GM23338 (cell line): ENCODE results near the gene PTPN6. TPM values are rescaled to one million over a fixed set of nuclear protein-coding genes. Genes with fewer than 3 reads are reported as not detected.
A peak's percentile ranks its signal among the peaks of the same experiment; 100 is the strongest.

Source experiments
- ATAC-seq: fragments of 200-7000 bp; cut with Tn5 transposase; 3 replicates; pipeline ENCODE4 v1.9.1; 2020
- DNase-seq: peaks from one replicate; pipeline ENCODE4 v3.0.0-alpha.2; 2015; ENCODE audit warnings: low spot score
- H2AFZ ChIP-seq: fragments of 200-600 bp; sonication (generic); 2 replicates; pipeline ENCODE4 v1.8.0; 2016; ENCODE audit warnings: antibody characterized with exemption, mild to moderate bottlenecking, moderate library complexity
- H3F3A ChIP-seq: fragments of 200-600 bp; sonication (generic); replicated peaks from 2 replicates; pipeline ENCODE4 v1.8.0; 2017; ENCODE audit warnings: antibody characterized with exemption, mixed run types, low read depth
- H3K27ac ChIP-seq: fragments of 200-600 bp; sonication (generic); 2 replicates; pipeline ENCODE4 v1.6.1; 2016; ENCODE audit warnings: low read depth
- H3K27me3 ChIP-seq: fragments of 200-600 bp; sonication (generic); 2 replicates; pipeline ENCODE4 v1.8.0; 2016; ENCODE audit warnings: mild to moderate bottlenecking, mixed run types, moderate library complexity; ENCODE audit not compliant: insufficient read depth
- H3K36me3 ChIP-seq: fragments of 200-600 bp; sonication (generic); 2 replicates; pipeline ENCODE4 v1.8.0; 2016; ENCODE audit warnings: mild to moderate bottlenecking; ENCODE audit not compliant: insufficient read depth
- H3K4me1 ChIP-seq: fragments of 200-600 bp; sonication (generic); 2 replicates; pipeline ENCODE4 v1.8.0; 2016; ENCODE audit warnings: mild to moderate bottlenecking, moderate library complexity; ENCODE audit not compliant: insufficient read depth
- H3K4me2 ChIP-seq: fragments of 200-600 bp; sonication (generic); 2 replicates; pipeline ENCODE4 v1.7.1; 2017; ENCODE audit warnings: mixed run types
- H3K4me3 ChIP-seq: fragments of 200-600 bp; sonication (generic); 2 replicates; pipeline ENCODE4 v1.6.1; 2016; ENCODE audit warnings: mixed run types
- H3K79me2 ChIP-seq: fragments of 200-600 bp; sonication (generic); replicated peaks from 2 replicates; pipeline ENCODE4 v1.8.0; 2017; ENCODE audit warnings: mild to moderate bottlenecking; ENCODE audit not compliant: insufficient read depth
- H3K9me2 ChIP-seq: fragments of 200-600 bp; sonication (generic); 2 replicates; pipeline ENCODE4 v1.8.0; 2017; ENCODE audit not compliant: insufficient read depth
- H4K20me1 ChIP-seq: fragments of 200-600 bp; sonication (generic); replicated peaks from 2 replicates; pipeline ENCODE4 v1.8.0; 2017; ENCODE audit warnings: mild to moderate bottlenecking; ENCODE audit not compliant: insufficient read depth
- H3K27ac Mint-ChIP-seq: 2 replicates; pipeline ENCODE4 v1.8.0; 2020; ENCODE audit warnings: inconsistent platforms, mild to moderate bottlenecking, moderate library complexity, mixed read lengths
- H3K27me3 Mint-ChIP-seq: 3 replicates; pipeline ENCODE4 v1.8.0; 2022; ENCODE audit warnings: low read depth, mild to moderate bottlenecking, moderate library complexity, mixed read lengths, inconsistent platforms; ENCODE audit not compliant: insufficient read depth, poor library complexity
- H3K36me3 Mint-ChIP-seq: 3 replicates; pipeline ENCODE4 v1.8.0; 2021; ENCODE audit warnings: low read depth, mild to moderate bottlenecking, inconsistent platforms, moderate library complexity, mixed read lengths
- H3K4me1 Mint-ChIP-seq: 3 replicates; pipeline ENCODE4 v1.8.0; 2020; ENCODE audit warnings: mild to moderate bottlenecking, inconsistent platforms, mixed read lengths
- H3K4me3 Mint-ChIP-seq: 3 replicates; pipeline ENCODE4 v1.8.0; 2021; ENCODE audit warnings: moderate library complexity, mild to moderate bottlenecking, inconsistent platforms, mixed read lengths
- H3K9me3 Mint-ChIP-seq: 3 replicates; pipeline ENCODE4 v1.8.0; 2020; ENCODE audit warnings: moderate library complexity, mild to moderate bottlenecking, inconsistent platforms, mixed read lengths
- CREB1 ChIP-seq: fragments of 250-450 bp; sonication (Bioruptor Pico); IDR thresholded peaks from 2 replicates; pipeline ENCODE4 v1.5.0; 2020; ENCODE audit warnings: low read depth, mild to moderate bottlenecking, moderate library complexity
- CTCF ChIP-seq, 2 experiments: fragments of 200-600 bp in 1 of 2; sonication (generic) in 1 of 2; conservative IDR thresholded peaks; 2 replicates each; pipeline versions ENCODE4 v1.5.1 to v1.6.1; 2016 to 2017; ENCODE audit warnings: antibody characterized with exemption in 2 of 2, low read depth in 2 of 2, mild to moderate bottlenecking in 2 of 2, moderate library complexity in 1 of 2
- ETS1 ChIP-seq: IDR thresholded peaks from 2 replicates; pipeline ENCODE4 v1.6.1; 2016; ENCODE audit warnings: antibody characterized with exemption
- NANOG ChIP-seq: IDR thresholded peaks from 2 replicates; pipeline ENCODE4 v1.6.1; 2016; ENCODE audit warnings: antibody characterized with exemption, borderline replicate concordance
- STAT1 ChIP-seq: IDR thresholded peaks from one replicate; pipeline ENCODE4 v1.6.1; 2016; ENCODE audit warnings: antibody characterized with exemption; ENCODE audit not compliant: unreplicated experiment
- ZNF114 ChIP-seq: fragments of 250-450 bp; sonication (Bioruptor Pico); IDR thresholded peaks from 2 replicates; pipeline ENCODE4 v1.5.0; 2020; ENCODE audit warnings: mild to moderate bottlenecking, moderate library complexity
- ZNF331 ChIP-seq: fragments of 250-450 bp; sonication (Bioruptor Pico); IDR thresholded peaks from 2 replicates; pipeline ENCODE4 v1.5.0; 2020; ENCODE audit warnings: low read depth, mild to moderate bottlenecking, moderate library complexity
- polyA plus RNA-seq: library from polyadenylated mRNA; unstranded; fragments of >200 nt; fragmentation: Nextera tagmentation; extraction: Ambion mirVana; gene quantifications from 2 replicates; pipeline ENCODE4 v1.2.1, GENCODE V29; 2016
- total RNA-seq: library from RNA; depleted of rRNA; stranded (reverse); fragments of >200 nt; shearing (Covaris generic); gene quantifications from 2 replicates; pipeline ENCODE4 v1.2.3, GENCODE V29; 2014

Gene PTPN6
- total and polyA plus RNA-seq, 2 experiments from 2014 or later = 25.3 to 35.4 TPM

GRCh38 chr12:6950401-6950801 lies 755 bp upstream of the PTPN6 start:
- H3K4me3 ChIP-seq = no peak overlapping the region
- no peaks in the 10 kb centered on the region for H3K36me3 ChIP-seq
- H3K79me2 ChIP-seq = no peaks in the 10 kb centered on the region
- no peaks in the 10 kb centered on the region for H3K27me3 ChIP-seq
- Mint-ChIP-seq H3K27me3 (peaks cover 33% of the 10 kb centered on the region), H3K27ac (no peak overlapping the region), H3K4me3 (no peak overlapping the region), H3K36me3 (no peaks in the 10 kb centered on the region), H3K9me3 (no peaks in the 10 kb centered on the region), H3K4me1 (peaks cover 44% of the 10 kb centered on the region)
- H3K4me1 ChIP-seq = peaks cover 23% of the 10 kb centered on the region
- DNase-seq (no peak), ATAC-seq (no peak)
- no peak overlapping the region for H3K4me2 ChIP-seq
- no peak overlapping the region for H3K27ac ChIP-seq
- H2AFZ ChIP-seq = no peak overlapping the region
- no peaks in the 10 kb centered on the region for H3K9me2 ChIP-seq
- no peaks in the 10 kb centered on the region for H4K20me1 ChIP-seq
- H3F3A ChIP-seq = peaks cover 14% of the 10 kb centered on the region
- peak; percentile 16 to 25; a peak in 1 of 4 replicates for TF ChIP-seq CTCF (conservative IDR thresholded peaks at IDR 0.05; ENCODE audit: low read depth in 2 of 2)
- TF ChIP-seq STAT1 = no peak

- H3K4me1 Mint-ChIP-seq = peaks cover 35% of the 10 kb centered on the region
- no peak overlapping the region for H3K27ac Mint-ChIP-seq
- Histone ChIP-seq H2AFZ (no peak overlapping the region), H3K27me3 (no peaks in the 10 kb centered on the region), H3K4me3 (no peak overlapping the region), H3K79me2 (no peaks in the 10 kb centered on the region), H3K36me3 (no peaks in the 10 kb centered on the region), H3K4me2 (no peak overlapping the region), H4K20me1 (no peaks in the 10 kb centered on the region), H3K4me1 (peaks cover 18% of the 10 kb centered on the region), H3K9me2 (no peaks in the 10 kb centered on the region), H3F3A (peaks cover 8% of the 10 kb centered on the region; the same call in 1 of the 2 replicates), H3K27ac (no peak overlapping the region)
- H3K9me3 Mint-ChIP-seq = no peaks in the 10 kb centered on the region
- DNase-seq (no peak), ATAC-seq (no peak)
- peaks cover 26% of the 10 kb centered on the region for H3K27me3 Mint-ChIP-seq
- no peaks in the 10 kb centered on the region for H3K36me3 Mint-ChIP-seq
- TF ChIP-seq STAT1 (no peak), CREB1 (no peak), ZNF331 (CRISPR knock-in tag) (no peak), ZNF114 (CRISPR knock-in tag) (no peak), CTCF (conservative IDR thresholded peaks at IDR 0.05; ENCODE audit: low read depth in 2 of 2) (no peak), ETS1 (no peak), NANOG (no peak)
- H3K4me3 Mint-ChIP-seq = no peak overlapping the region
Observed at GRCh38 chr12:6951551-6952120, 480 bp downstream of the PTPN6 start.
